Gastrocnemius medialis (tissue), 4 donors: ENCODE data around the gene HEPHL1. TPM values are rescaled to one million over a fixed set of nuclear protein-coding genes. Genes with fewer than 3 reads are reported as not detected.
A peak's percentile ranks its signal among the peaks of the same experiment; 100 is the strongest.

Source experiments
- ATAC-seq, 2 donors: fragments of 150-250 bp; one replicate each; pipeline ENCODE4 v1.9.1; 2016
- DNase-seq, 2 donors: peaks; one replicate each; pipeline ENCODE4 v3.0.0-alpha.2; 2019
- H3K27ac ChIP-seq, 4 donors: fragments of 200-600 bp; sonication (generic); 1 replicate in 1 of 4; 2 replicates in 3 of 4; pipeline ENCODE4 v1.5.1; 2016 to 2018; ENCODE audit warnings: mild to moderate bottlenecking in 2 of 4, moderate library complexity in 1 of 4
- H3K27me3 ChIP-seq, 3 donors: fragments of 200-600 bp; sonication (generic) in 2 of 3; 1 replicate in 1 of 3; 2 replicates in 2 of 3; pipeline versions ENCODE4 v1.5.1 to v1.6.0; 2016 to 2019; ENCODE audit warnings: mild to moderate bottlenecking in 1 of 3, moderate library complexity in 1 of 3
- H3K36me3 ChIP-seq, 2 donors: fragments of 200-600 bp; sonication (generic) in 1 of 2; one replicate each; pipeline ENCODE4 v1.5.1; 2017 to 2018
- H3K4me1 ChIP-seq, 2 donors: fragments of 200-600 bp; sonication (generic) in 1 of 2; one replicate each; pipeline ENCODE4 v1.5.1; 2016 to 2017; ENCODE audit warnings: mild to moderate bottlenecking in 2 of 2
- H3K4me3 ChIP-seq, 4 donors: fragments of 200-600 bp; sonication (generic) in 3 of 4; 1 replicate in 1 of 4; 2 replicates in 3 of 4; pipeline ENCODE4 v1.5.1; 2016 to 2019; ENCODE audit warnings: mild to moderate bottlenecking in 2 of 4
- H3K9me3 ChIP-seq, 3 donors: fragments of 200-600 bp; sonication (generic) in 2 of 3; 1 replicate in 1 of 3; 2 replicates in 2 of 3; pipeline ENCODE4 v1.5.1; 2016 to 2019
- CTCF ChIP-seq, 5 experiments: fragments of 450-650 bp in 3 of 5; fragments of 200-600 bp in 2 of 5; sonication (generic) in 2 of 5; IDR thresholded peaks in 4 of 5; conservative IDR thresholded peaks in 1 of 5; 1 replicate in 4 of 5; 2 replicates in 1 of 5; pipeline ENCODE4 v1.5.1; 2016 to 2019; ENCODE audit warnings: antibody characterized with exemption in 5 of 5, mild to moderate bottlenecking in 3 of 5, moderate library complexity in 3 of 5
- POLR2A ChIP-seq, 2 donors: fragments of 450-650 bp; IDR thresholded peaks; one replicate each; pipeline ENCODE4 v1.6.1; 2017; ENCODE audit warnings: antibody characterized with exemption in 2 of 2, mild to moderate bottlenecking in 2 of 2, moderate library complexity in 2 of 2
- in situ Hi-C, 4 donors: fragments of 200-750 bp; cut with MboI; loops; one replicate each; pipeline versions ENCODE4 v1.15.0 to v1.8.0; 2017; ENCODE audit warnings: low sequenced_read_pairs in 4 of 4
- intact Hi-C: fragments of 100-400 bp; cut with DNase I; formaldehyde crosslinking; loops from one replicate; pipeline ENCODE4 v1.15.1; 2023; ENCODE audit warnings: low total_unique reads
- total RNA-seq, 4 donors: library from RNA; depleted of rRNA; stranded (reverse); fragments of >200 nt; gene quantifications; one replicate each; pipeline versions ENCODE4 v1.1.0 to v1.2.3, GENCODE V29; 2016

HEPHL1 gene
- total RNA-seq, 4 donors from 2014 or later = not detected

DNA sequence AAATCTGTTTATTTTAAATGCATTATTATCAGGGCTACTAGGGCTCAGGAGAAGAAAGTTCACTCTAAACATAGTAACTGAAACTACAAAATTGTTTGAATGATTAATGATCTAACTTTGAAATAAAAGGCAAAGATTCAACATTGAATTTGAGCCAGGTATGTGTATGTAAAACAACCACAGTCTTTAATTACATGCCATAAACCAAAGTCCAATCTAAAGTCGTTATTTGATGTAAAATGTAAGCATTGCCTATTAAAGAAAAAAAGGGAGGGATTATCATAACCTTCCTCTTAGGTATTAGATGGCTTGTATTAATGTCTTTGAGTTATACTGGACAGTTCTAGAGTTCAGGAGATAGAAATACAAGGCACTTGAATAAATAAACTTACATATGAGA lies 82.3 kb downstream of the HEPHL1 start:
- Histone ChIP-seq H3K4me1 (no peaks in the 10 kb centered on the region), H3K4me3 (no peak overlapping the region), H3K27me3 (no peaks in the 10 kb centered on the region), H3K36me3 (no peaks in the 10 kb centered on the region), H3K9me3 (no peaks in the 10 kb centered on the region), H3K27ac (no peak overlapping the region)
- ATAC-seq (no peak), DNase-seq (no peak)
- intact Hi-C loops = no loop called here
- TF ChIP-seq CTCF (IDR thresholded peaks at IDR 0.05 in 4 of 5, conservative IDR thresholded peaks at IDR 0.05 in 1 of 5) (no peak), POLR2A (IDR thresholded peaks at IDR 0.05) (no peak)
- in situ Hi-C loops = no loop called here

GRCh38 chr11:94104734-94105133 lies 83.6 kb downstream of the HEPHL1 start:
- H3K4me3 ChIP-seq = no peak overlapping the region
- in situ Hi-C loops (no loop called here), intact Hi-C loops (no loop called here)
- H3K27ac ChIP-seq = no peak overlapping the region
- TF ChIP-seq CTCF (IDR thresholded peaks at IDR 0.05 in 4 of 5, conservative IDR thresholded peaks at IDR 0.05 in 1 of 5) (no peak), POLR2A (IDR thresholded peaks at IDR 0.05) (no peak)
- ATAC-seq (no peak), DNase-seq (no peak)
- H3K4me1 ChIP-seq = no peaks in the 10 kb centered on the region
- H3K36me3 ChIP-seq = no peaks in the 10 kb centered on the region
- no peaks in the 10 kb centered on the region for H3K9me3 ChIP-seq
- H3K27me3 ChIP-seq = no peaks in the 10 kb centered on the region

DNA sequence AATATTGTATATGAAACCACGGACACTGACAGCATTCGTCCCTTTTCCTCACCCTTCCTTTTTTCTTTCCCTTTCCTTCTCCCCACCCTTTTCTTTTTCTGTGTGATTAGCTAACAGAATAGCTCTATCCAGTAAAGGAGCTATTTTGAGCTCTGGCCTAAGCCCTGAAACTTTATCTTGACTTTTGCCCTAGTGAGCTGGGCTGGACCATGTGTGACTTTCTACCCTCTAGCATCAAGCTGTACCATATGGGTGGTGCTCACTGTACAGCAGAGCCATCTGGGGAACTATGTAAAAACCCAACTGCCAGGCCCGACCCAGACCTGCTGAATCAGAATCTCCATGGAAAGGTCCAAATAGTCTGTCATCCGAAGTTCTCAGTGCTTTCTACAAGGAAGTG lies 85.6 kb downstream of the HEPHL1 start:
- H3K4me3 ChIP-seq = no peak overlapping the region
- DNase-seq = no peak
- no peaks in the 10 kb centered on the region for H3K36me3 ChIP-seq
- H3K9me3 ChIP-seq = no peaks in the 10 kb centered on the region
- H3K27ac ChIP-seq = no peak overlapping the region
- intact Hi-C loops (no loop called here), in situ Hi-C loops (no loop called here)
- no peaks in the 10 kb centered on the region for H3K4me1 ChIP-seq
- peak in 1 of 2 donors; percentile 85 for ATAC-seq
- no peaks in the 10 kb centered on the region for H3K27me3 ChIP-seq
- TF ChIP-seq POLR2A (IDR thresholded peaks at IDR 0.05) (no peak), CTCF (IDR thresholded peaks at IDR 0.05 in 4 of 5, conservative IDR thresholded peaks at IDR 0.05 in 1 of 5) (no peak)

GRCh38 chr11:94107363-94107762 lies 86.2 kb downstream of the HEPHL1 start:
- Histone ChIP-seq H3K36me3 (no peaks in the 10 kb centered on the region), H3K27me3 (no peaks in the 10 kb centered on the region), H3K4me3 (no peak overlapping the region), H3K27ac (no peak overlapping the region), H3K9me3 (no peaks in the 10 kb centered on the region), H3K4me1 (no peaks in the 10 kb centered on the region)
- in situ Hi-C loops (no loop called here), intact Hi-C loops (no loop called here)
- no peak for TF ChIP-seq CTCF (IDR thresholded peaks at IDR 0.05 in 4 of 5, conservative IDR thresholded peaks at IDR 0.05 in 1 of 5)
- no peak for TF ChIP-seq POLR2A (IDR thresholded peaks at IDR 0.05)
- DNase-seq (no peak), ATAC-seq (no peak)

DNA sequence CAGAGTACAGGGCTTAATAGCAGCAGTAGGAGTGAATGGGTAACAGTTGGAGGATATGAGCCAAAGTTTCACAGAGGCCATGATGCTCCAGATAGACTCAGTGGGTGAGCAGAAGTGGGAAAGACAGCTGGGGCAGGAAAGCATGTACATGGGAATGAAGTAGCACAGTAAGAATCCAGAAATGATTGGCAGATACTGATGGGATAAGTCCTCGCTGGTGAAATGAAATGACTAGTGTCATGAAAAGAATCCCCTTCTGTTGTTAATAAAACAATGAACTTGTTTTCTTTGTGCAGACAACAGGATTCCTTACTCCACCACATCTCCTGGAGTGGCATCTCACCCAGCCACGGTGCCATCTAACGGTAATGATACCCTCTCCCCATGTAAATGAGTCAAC lies 90.1 kb downstream of the HEPHL1 start:
- DNase-seq = no peak
- no peaks in the 10 kb centered on the region for H3K4me1 ChIP-seq
- in situ Hi-C loops = no loop called here
- H3K36me3 ChIP-seq = no peaks in the 10 kb centered on the region
- H3K27me3 ChIP-seq = no peaks in the 10 kb centered on the region
- H3K4me3 ChIP-seq = no peak overlapping the region
- intact Hi-C loops = no loop called here
- ATAC-seq = no peak
- no peak for TF ChIP-seq POLR2A (IDR thresholded peaks at IDR 0.05)
- TF ChIP-seq CTCF (IDR thresholded peaks at IDR 0.05 in 4 of 5, conservative IDR thresholded peaks at IDR 0.05 in 1 of 5) = no peak
- no peaks in the 10 kb centered on the region for H3K9me3 ChIP-seq
- H3K27ac ChIP-seq = no peak overlapping the region
